Upper lobe of left lung (tissue), 6 donors: ENCODE measurements around the gene COL8A2. TPM values are rescaled to one million over a fixed set of nuclear protein-coding genes. Genes with fewer than 3 reads are reported as not detected.

Experiments used
- ATAC-seq, 2 donors: fragments of 200-7000 bp; cut with Tn5 transposase; one replicate each; pipeline ENCODE4 v1.9.1; 2022; ENCODE audit warnings: mild to moderate bottlenecking in 2 of 2, moderate library complexity in 2 of 2; ENCODE audit not compliant: low FRiP score in 2 of 2
- DNase-seq, 2 donors: peaks; one replicate each; pipeline ENCODE4 v3.0.0-alpha.2; 2019 to 2020
- H3K27ac ChIP-seq, 4 donors: fragments of 200-600 bp; sonication (generic); one replicate each; pipeline ENCODE4 v1.5.1; 2016 to 2019
- H3K27me3 ChIP-seq, 4 donors: fragments of 200-600 bp; sonication (generic); one replicate each; pipeline ENCODE4 v1.5.1; 2017 to 2019
- H3K36me3 ChIP-seq, 4 donors: fragments of 200-600 bp; sonication (generic); one replicate each; pipeline ENCODE4 v1.5.1; 2016 to 2019
- H3K4me1 ChIP-seq, 4 donors: fragments of 200-600 bp; sonication (generic); one replicate each; pipeline ENCODE4 v1.5.1; 2018 to 2019
- H3K4me3 ChIP-seq, 4 donors: fragments of 200-600 bp; sonication (generic); one replicate each; pipeline ENCODE4 v1.5.1; 2017 to 2019; ENCODE audit warnings: mild to moderate bottlenecking in 2 of 4, moderate library complexity in 1 of 4
- H3K9me3 ChIP-seq, 4 donors: fragments of 200-600 bp; sonication (generic); one replicate each; pipeline ENCODE4 v1.5.1; 2018 to 2019
- EP300 ChIP-seq, 4 donors: sonication (generic); formaldehyde crosslinking; IDR thresholded peaks; one replicate each; pipeline ENCODE4 v1.5.1; 2017; ENCODE audit warnings: antibody characterized with exemption in 4 of 4, control low read depth in 2 of 4
- POLR2A ChIP-seq, 4 donors: fragments of 450-650 bp; IDR thresholded peaks; one replicate each; pipeline ENCODE4 v1.5.1; 2016 to 2017; ENCODE audit warnings: antibody characterized with exemption in 4 of 4, mild to moderate bottlenecking in 2 of 4
- POLR2AphosphoS5 ChIP-seq, 2 donors: sonication (generic); formaldehyde crosslinking; IDR thresholded peaks; one replicate each; pipeline ENCODE4 v1.5.1; 2017; ENCODE audit warnings: antibody characterized with exemption in 2 of 2
- WGBS, 2 donors: methylation state at CpG; one replicate each; pipeline ENCODE4 v1.1.5; 2017 to 2018; 5-methylcytosine and 5-hydroxymethylcytosine counted together
- total RNA-seq, 6 donors: library from RNA; depleted of rRNA in 4 of 6; stranded (reverse); fragments of >200 nt in 4 of 6; gene quantifications; one replicate each; pipeline versions ENCODE4 v1.1.0 to v1.2.1, GENCODE V29; 2016 to 2021
- TF ChIP-seq, protein P1 (sequence below), 6 experiments: fragments of 450-650 bp in 4 of 6; fragments of 200-600 bp in 2 of 6; sonication (generic) in 2 of 6; IDR thresholded peaks; one replicate each; pipeline ENCODE4 v1.5.1; 2016 to 2019; ENCODE audit warnings: antibody characterized with exemption in 6 of 6
- donor health status: DM: no; HTN: no; CAD: no; lungs with moderate emphysema.
- donor health status: DM: no; HTN: yes; CAD: no; lungs with severe emphysema.

The COL8A2 gene
- total RNA-seq, 6 donors from 2014 or later = 2.5 to 20.8 (median 11.4) TPM

DNA sequence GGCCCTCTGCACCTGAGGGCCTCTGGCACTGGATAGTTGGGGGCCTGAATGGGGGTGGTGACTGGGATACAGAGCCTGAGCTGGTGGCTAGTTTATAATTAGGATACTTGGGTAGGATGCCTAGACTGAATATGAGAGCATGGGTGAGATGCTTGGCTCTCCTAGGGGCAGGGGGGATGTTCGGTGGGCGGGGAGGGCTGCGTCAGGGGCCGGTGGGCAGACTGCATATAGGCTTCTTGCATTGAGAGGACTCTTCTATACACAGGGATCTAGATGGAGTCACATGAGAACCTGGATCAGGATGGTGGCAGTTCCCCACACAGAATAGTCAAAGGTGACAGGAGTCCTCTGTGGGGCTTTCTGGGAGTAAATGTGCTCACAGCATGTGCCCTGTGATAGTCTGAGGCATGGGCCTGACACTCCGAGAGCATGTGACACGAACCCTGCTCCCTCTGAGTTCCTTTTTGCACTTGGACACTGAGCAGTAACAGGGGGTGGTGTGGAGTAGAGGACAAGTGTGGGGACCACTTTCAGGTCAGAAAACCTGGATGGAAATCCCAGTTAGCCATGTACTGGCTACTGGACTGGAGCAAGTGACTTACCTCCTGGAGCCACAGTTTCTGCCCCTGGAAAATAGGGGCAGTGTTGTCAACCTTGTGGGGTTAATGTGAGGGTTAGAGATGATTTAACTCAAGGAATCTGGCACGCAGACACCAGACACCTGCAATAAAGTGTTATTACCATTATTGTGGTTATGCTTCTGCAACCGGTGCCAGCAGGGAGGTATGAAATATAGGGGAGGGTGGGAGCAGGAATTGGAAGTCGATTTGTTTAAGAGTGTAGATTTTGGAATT, 33.2 kb upstream of the COL8A2 start:
- 45 to 53% methylated on average over 8 to 9 of the region's 9 CpGs for WGBS, 2 donors
- no peaks in the 10 kb centered on the region for H3K36me3 ChIP-seq
- no peak for ATAC-seq
- DNase-seq = no peak
- TF ChIP-seq POLR2AphosphoS5 (IDR thresholded peaks at IDR 0.05) (no peak), POLR2A (IDR thresholded peaks at IDR 0.05) (no peak), EP300 (IDR thresholded peaks at IDR 0.05) (no peak)
- TF ChIP-seq, protein P1, sequence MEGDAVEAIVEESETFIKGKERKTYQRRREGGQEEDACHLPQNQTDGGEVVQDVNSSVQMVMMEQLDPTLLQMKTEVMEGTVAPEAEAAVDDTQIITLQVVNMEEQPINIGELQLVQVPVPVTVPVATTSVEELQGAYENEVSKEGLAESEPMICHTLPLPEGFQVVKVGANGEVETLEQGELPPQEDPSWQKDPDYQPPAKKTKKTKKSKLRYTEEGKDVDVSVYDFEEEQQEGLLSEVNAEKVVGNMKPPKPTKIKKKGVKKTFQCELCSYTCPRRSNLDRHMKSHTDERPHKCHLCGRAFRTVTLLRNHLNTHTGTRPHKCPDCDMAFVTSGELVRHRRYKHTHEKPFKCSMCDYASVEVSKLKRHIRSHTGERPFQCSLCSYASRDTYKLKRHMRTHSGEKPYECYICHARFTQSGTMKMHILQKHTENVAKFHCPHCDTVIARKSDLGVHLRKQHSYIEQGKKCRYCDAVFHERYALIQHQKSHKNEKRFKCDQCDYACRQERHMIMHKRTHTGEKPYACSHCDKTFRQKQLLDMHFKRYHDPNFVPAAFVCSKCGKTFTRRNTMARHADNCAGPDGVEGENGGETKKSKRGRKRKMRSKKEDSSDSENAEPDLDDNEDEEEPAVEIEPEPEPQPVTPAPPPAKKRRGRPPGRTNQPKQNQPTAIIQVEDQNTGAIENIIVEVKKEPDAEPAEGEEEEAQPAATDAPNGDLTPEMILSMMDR (IDR thresholded peaks at IDR 0.05) = no peak
- peak overlapping the region; percentile 99 to 100 (median 100) for H3K27ac ChIP-seq
- H3K4me1 ChIP-seq = peaks cover 60 to 73% (median 70%) of the 10 kb centered on the region in 4 donors
- no peaks in the 10 kb centered on the region for H3K27me3 ChIP-seq
- H3K4me3 ChIP-seq = peak overlapping the region in 3 of 4 donors; percentile 80 to 100 (median 98)
- H3K9me3 ChIP-seq = no peaks in the 10 kb centered on the region

DNA sequence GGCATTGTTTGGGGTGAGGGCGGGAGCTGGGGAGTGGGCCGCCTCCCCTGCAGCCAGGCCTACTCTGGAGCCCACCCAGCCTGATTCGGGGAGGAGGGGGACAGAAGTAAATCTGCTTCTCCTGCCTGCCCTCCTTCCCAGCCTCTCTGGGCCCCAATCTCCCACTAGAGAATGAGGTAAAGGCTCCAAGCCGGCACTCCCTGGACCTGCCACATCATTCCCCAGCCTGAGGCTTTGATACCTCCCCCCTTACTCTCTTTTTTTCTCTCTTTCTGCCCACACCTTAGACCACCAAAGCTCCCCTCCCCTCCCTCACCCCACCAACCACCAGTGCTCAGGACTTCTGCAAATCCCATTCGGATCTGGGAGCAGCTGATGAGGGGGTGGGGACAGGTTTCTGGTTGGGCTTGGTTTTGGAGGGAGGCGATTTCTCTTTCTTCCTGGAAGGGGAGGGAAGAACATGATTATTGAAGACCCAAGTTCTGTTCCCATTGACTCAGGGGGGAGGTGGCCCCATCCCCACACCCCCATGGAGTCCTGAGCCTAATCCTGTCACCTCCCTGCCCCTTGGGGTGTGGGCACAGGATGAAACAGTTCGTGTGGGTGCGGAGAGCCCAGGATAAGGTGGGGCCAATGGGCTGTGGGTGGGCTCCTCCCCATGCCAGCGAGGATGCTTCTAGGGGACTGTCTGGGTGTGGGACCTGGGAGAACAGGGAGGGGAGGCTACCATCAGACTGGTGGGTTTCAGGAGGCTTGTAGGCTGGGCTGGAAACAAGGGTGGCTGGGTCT, 32.3 kb upstream of the COL8A2 start:
- TF ChIP-seq EP300 (IDR thresholded peaks at IDR 0.05) = no peak
- no peak for TF ChIP-seq POLR2AphosphoS5 (IDR thresholded peaks at IDR 0.05)
- TF ChIP-seq, protein P1 (IDR thresholded peaks at IDR 0.05) = no peak
- TF ChIP-seq POLR2A (IDR thresholded peaks at IDR 0.05) = no peak
- Histone ChIP-seq H3K27ac (peak overlapping the region; percentile 99 to 100 (median 100)), H3K27me3 (no peaks in the 10 kb centered on the region), H3K9me3 (no peaks in the 10 kb centered on the region), H3K4me1 (peaks cover 51 to 69% (median 64%) of the 10 kb centered on the region in 4 donors), H3K36me3 (no peaks in the 10 kb centered on the region), H3K4me3 (peak overlapping the region; percentile 80 to 100 (median 98))
- no peak for ATAC-seq
- 8% methylated on average over 9 of the region's 9 CpGs for WGBS, 2 donors
- peak in 1 of 2 donors; percentile 58 for DNase-seq

DNA sequence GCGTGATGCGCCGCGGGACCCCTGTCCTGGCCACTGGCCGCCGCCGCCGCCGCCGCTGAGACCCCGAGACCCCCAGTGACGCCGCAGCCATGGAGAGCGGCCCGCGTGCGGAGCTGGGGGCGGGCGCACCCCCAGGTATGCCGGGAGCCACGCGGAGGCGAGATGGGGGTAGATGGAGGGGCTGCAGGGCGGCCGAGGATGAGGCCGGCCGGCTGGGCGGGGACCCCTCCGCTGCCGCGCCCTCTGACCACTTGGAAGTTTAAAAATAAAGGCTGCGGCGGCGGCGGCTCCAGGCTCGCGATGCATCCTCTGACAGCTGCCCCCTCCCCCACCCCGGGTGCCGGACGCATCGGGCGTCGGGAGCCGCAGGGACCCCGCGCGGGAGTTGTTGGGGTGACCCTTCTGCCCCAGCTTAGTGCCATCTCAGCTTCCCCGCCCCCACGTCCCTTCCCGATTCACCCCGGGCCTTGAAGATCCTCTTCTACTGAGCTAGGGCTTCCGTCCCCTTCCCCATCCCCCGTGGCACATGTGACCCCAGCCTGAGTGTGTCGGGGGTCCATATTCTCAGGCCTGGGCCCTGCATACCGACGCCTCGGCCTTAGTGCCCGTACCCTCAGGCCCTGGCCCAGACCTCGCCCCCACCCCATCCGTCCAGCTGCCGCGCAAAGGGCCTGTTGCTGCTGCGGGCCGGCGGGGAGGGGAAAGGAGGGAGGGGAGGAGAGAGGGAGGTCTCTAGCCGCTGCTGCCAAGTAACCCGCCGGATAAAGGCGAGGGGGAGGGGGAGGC, 31.5 kb upstream of the COL8A2 start:
- peak; percentile 8 to 62 for ATAC-seq
- no peaks in the 10 kb centered on the region for H3K9me3 ChIP-seq
- peak overlapping the region; percentile 80 to 100 (median 98) for H3K4me3 ChIP-seq
- H3K36me3 ChIP-seq = no peaks in the 10 kb centered on the region
- H3K4me1 ChIP-seq = peaks cover 50 to 69% (median 64%) of the 10 kb centered on the region in 4 donors
- no peaks in the 10 kb centered on the region for H3K27me3 ChIP-seq
- H3K27ac ChIP-seq = peak overlapping the region; percentile 99 to 100 (median 100)
- peak; percentile 76 to 90 for DNase-seq
- no peak for TF ChIP-seq EP300 (IDR thresholded peaks at IDR 0.05)
- TF ChIP-seq POLR2AphosphoS5 (IDR thresholded peaks at IDR 0.05) = peak; percentile 50 to 84
- WGBS, 2 donors = 1 to 2% methylated on average over 31 to 43 of the region's 69 CpGs

DNA sequence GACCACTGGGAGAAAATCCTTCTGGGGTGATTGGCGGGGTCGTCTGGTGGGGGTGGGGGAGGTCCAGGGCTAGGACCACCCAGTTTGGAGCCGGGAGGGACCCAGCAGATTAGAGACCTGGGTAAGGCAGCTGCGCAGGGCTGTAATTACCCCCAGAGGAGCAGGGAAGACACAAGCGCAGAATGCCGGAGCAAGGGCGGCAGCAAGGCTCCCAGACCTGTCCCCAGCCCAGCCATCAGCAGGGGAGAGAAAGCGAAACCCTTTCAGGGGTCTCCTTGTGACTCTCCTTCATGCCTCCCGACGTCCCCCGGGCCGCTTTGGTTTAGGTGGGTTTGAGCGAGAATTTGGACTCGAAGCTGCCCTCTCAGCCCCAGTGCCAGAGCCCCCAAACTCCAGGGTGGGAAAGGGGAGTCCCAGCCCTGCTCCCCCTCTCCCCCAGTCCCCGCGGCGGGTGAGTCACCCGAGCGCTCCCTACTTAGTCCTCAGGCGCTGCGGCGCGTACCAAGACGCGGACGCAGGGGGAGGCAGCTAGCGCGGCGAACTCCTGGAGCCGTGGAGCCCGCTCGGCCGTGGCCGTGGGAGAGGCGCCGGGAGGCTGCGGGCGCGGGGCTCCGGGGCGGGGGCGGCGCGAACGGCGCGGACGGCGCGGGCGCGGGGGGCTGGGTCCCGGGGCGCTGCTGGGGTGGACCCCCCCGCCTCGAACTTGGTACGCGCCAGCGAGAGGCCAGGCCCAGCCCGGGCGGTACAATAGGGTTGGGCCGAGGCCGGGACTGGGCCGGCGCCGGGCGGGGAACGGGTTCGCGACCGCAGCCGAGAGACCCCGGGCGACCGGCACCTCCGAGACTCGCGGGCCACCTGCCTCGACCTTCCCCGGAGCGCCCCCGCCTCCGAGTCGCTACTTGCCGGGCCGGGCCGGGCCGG, 30.6 kb upstream of the COL8A2 start, which contains the start of gene MAP7D1:
Gene MAP7D1, plus strand, starts transcription at position 753 of the 921 bp plus-strand sequence. CDS start 258 bp downstream, outside the sequence.
- no peaks in the 10 kb centered on the region for H3K9me3 ChIP-seq
- TF ChIP-seq, protein P1 (IDR thresholded peaks at IDR 0.05) = peak in 3 of 6 experiments; percentile 4 to 13 (median 8)
- TF ChIP-seq POLR2A (IDR thresholded peaks at IDR 0.05) = peak in 3 of 4 donors; percentile 78 to 94 (median 89)
- peak; percentile 46 to 95 for TF ChIP-seq POLR2AphosphoS5 (IDR thresholded peaks at IDR 0.05)
- TF ChIP-seq EP300 (IDR thresholded peaks at IDR 0.05) = no peak
- no peaks in the 10 kb centered on the region for H3K36me3 ChIP-seq
- peak within 1 kb of the TSS; percentile 99 to 100 (median 100) for H3K27ac ChIP-seq
- no peaks in the 10 kb centered on the region for H3K27me3 ChIP-seq
- WGBS, 2 donors = 0 to 1% methylated on average over 18 to 27 of the region's 88 CpGs
- H3K4me3 ChIP-seq = peak within 1 kb of the TSS; percentile 80 to 100 (median 98)
- DNase-seq (peak; percentile 90 to 96), ATAC-seq (peak; percentile 84 to 90)
- H3K4me1 ChIP-seq = peaks cover 53 to 69% (median 63%) of the 10 kb centered on the region in 4 donors
